LoVo (cell line): ENCODE results near the gene GOLGA6L7.
"Not testable (repeated sequence)": the region's sequence is repeated elsewhere in the genome, so short reads cannot be mapped to it uniquely, and the experiment has no call there.

Experiments used
- DNase-seq: peaks from one replicate; pipeline ENCODE4 v3.0.0-alpha.2; 2016; ENCODE audit warnings: low spot score

GOLGA6L7 gene, protein sequence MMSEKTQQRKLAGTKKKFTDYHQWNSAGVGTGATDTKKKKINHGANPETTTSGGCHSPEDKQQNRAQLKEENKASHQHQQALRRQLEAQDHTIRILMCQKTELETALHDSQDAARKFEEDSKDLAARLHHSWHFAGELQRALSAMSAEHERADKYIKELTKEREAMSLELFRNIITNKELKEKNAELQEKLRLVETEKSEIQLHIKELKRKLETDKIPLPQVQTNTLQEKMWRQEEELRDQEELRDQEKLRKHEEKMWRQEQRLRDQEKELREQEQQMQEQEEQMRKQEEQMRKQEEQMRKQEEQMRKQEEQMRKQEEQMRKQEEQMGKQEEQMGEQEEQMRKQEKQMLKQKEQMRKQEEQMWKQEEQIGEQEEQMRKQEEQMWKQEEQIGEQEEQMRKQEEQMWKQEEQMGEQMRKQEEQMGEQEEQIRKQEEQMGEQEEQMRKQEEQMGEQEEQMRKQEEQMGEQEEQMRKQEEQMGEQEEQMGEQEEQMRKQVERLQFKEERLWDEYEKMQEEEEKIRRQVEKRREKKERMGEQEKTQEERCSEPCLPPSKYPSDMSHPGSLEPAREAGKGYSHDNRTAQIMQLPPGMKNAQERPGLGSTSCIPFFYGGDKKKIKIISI

DNA sequence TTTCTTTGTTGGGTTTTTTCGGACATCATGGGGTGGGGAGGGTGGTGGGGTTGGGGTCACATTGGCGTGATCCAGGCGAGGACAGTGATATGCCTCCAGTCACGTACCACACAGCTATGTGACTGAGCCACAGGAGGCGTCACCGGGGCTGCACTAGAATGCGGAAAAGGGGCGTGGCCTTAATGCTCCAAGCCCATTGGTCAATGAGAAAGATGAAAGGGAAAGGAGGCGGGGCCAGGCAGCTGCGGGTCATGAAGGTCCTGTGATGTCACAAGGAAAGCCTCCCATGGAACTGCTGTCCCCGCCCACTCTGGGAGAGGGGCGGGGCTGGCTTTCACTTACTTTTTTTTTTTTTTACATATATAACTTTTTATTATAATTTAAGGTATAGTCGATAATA lies at the start of gene GOLGA6L7:
Gene GOLGA6L7, minus strand, starts transcription at position 124 of the 400 bp plus-strand sequence. Its CDS starts 95 bp downstream, at position 29.
- not testable (repeated sequence) for DNase-seq

GRCh38 chr15:28897861-28898585 lies 49.6 kb upstream of the GOLGA6L7 start:
- DNase-seq, result no peak

- DNase-seq, result no peak
Measured at GRCh38 chr15:28896951-28897350, 48.5 kb upstream of the GOLGA6L7 start.

DNA sequence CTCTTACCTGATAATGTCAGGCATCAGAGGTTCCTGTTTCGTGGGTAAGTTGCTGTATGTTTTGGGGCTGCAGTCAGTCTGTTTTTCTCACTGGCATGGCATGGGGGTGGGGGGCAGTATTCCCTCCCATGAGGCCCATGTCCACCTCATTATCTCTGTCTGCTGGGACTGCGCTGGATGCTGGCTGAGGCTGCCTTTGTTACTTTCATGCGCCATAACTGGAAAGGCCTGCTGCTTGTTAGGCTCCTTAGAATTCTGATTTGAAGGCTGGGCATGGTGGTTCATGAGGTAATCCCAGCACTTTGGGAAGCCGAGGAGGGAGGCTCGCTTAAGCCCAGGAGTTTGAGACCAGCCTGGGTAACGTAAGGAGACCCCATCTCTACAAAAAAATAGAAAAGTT lies 47.1 kb upstream of the GOLGA6L7 start:
- DNase-seq, result no peak

GRCh38 chr15:28895146-28895545 lies 46.7 kb upstream of the GOLGA6L7 start:
- DNase-seq, result no peak

DNA sequence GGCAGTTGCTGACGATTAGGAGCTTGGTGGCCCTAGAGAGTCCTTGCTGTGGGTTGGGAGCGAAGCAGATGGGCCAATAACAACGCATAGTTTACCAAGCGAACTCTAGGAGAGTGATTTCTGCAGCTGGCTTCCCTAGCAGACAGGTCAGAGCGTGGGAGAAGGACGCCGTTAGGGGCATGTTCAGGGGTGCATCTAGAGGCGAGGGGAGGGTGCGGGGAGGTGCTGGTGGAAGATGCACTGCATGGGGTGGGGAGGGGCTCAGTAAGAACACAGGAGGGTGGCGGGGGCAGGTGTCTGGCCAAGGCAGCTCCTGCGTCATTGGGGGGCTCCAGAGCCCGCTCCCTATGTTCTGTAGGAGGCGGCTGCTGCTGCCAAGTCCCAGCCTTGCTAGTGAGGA lies 46.2 kb upstream of the GOLGA6L7 start:
- DNase-seq, result no peak

DNA sequence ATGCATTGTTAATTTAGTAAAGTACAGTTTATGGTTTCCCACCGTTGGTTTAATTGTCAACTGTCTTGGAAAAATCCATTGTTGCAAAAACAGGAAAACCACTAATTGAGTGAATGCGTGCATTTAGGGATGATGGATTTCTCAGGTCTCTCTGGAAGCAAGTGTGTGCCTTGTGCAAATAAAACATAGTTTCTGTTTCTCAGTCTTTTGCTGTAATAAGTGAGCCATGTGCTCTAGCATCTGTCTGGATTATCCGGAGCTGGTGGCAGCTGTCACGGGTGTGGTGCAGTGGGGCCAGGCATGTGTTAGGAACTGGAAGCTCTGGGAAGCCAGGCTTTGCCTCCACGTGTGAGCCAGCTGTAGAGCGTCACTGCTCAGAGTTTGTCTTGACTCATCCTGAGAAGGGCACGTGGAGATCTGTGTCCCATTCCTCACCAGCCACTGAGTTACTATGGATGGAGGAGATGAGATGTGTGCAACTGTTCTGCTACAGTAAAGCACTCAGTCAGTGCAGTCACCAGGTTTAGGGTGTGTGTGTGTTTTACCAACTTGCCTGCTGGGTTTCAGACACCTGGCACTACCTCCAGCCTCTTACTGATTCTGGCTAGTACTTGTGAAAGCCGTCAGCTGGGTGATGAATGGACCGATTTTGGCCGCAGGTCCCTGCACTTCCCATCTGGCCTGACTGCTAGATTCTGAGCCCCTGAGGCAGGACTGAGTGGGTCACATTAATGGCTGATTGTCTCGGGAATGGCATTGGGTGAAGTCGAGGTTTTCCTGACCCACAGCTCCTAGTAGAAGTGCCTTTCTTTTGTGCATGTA lies 44.6 kb upstream of the GOLGA6L7 start:
- DNase-seq, result no peak

DNA sequence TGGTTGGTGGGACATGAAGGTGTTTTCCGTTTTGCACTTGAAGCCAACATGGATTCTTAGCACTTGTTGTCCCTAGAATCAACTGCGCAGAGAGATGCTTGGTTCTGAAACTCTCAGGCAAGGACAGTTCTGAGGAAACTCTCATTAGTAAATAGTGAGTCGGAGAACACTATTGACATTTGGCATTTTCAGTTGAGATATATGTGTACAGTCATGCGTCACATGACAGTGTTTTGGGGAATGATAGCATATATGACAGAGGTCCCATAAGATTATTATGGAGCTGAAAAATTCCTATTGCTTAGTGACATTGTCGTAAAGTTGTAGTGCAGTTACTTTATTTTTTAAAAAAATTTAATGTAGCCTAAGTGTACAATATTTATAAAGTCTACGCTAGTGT lies 43.1 kb upstream of the GOLGA6L7 start:
- DNase-seq, result no peak

- no peak for DNase-seq
Measured at GRCh38 chr15:28890711-28891495, 42.5 kb upstream of the GOLGA6L7 start.

DNA sequence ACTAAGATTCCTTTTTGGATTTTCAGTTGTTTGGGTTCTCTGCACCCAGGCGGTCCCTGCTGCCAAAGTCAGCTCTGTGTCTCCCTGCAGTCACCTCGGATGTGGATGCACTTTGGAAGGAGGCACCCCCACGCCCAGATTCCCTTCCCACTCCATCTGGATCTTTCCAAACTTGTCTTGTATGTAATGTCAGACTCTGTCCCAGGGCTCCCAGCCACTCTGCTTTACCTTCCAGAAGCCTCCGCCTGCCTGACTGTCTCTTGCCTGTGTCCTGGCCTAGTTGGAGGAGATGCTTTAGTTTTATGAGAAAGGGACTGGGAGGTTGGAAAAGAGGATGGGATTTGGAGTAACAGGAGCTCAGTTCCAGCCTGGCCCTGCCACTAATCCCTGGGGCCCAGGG lies 41.8 kb upstream of the GOLGA6L7 start:
- not testable (repeated sequence) for DNase-seq

DNA sequence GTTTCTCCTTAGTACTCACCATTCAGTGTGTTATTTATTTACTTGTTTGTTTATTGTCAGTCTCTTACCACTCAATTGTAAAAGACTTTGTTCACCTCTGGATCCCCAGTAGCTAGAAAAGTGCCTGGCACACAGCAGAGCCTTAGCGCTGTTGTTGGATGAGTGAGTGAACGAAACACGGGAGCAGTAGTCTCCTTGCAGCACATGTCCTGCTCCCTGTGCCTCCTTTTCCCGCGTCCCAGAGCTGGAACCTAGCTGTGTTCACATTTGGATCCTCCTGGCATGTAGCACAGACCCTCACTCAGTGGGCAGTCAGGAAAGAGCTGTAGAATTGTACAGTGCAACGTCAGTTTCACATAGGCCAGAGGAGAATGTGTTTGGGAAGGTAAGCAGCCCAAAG lies 41.4 kb upstream of the GOLGA6L7 start:
- DNase-seq, result not testable (repeated sequence)

- no peak for DNase-seq
Measured at GRCh38 chr15:28889346-28889745, 40.9 kb upstream of the GOLGA6L7 start.

DNA sequence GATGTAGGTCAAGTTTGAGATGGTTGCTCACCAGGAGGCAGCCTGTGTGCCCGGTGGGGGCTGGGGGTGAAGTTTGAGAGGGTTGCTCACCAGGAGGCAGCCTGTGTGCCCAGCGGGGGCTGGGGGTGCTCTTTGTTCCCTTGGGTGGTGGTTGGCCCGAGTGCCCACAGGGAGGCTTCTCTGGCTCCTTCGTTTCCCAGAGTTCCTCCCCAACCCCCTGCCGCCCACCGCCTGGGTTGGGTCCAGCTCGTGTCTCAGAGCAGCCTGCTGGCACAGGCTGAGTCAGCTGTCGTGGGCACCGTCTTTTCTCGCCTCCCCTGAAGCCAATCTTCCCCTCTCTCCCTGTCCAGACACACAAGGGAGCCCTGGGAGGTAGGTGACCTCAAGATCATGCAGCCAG lies 40.5 kb upstream of the GOLGA6L7 start:
- DNase-seq, result no peak

DNA sequence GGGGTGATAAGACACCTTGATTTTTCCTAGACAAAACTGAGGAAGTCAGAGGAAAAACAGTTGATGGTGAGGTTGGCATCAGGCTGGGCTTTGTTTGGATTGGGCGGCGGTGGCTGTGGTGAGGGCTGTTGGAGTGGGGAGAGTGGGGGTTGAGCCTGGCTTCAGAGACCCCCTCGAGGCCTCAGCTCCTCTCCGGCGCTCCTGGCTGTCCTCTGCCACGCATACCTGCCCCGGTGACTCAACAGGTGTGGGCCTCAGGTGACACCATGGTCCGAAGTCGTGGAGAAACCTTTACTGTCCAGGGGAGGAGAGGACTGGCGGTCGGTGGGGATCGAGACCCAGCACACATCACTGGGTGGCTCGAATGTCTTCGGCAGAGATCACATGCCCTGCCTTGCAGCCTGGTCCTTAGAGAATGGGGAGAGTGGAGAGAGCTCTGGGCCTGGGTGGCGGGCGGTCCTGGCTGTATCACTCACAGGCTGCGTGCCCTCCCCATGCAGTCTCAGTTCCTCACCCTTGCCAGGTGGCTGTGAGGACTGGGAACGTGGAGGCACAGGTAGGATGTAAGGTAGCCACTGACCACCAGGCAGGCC lies 40.0 kb upstream of the GOLGA6L7 start:
- DNase-seq, result no peak

DNA sequence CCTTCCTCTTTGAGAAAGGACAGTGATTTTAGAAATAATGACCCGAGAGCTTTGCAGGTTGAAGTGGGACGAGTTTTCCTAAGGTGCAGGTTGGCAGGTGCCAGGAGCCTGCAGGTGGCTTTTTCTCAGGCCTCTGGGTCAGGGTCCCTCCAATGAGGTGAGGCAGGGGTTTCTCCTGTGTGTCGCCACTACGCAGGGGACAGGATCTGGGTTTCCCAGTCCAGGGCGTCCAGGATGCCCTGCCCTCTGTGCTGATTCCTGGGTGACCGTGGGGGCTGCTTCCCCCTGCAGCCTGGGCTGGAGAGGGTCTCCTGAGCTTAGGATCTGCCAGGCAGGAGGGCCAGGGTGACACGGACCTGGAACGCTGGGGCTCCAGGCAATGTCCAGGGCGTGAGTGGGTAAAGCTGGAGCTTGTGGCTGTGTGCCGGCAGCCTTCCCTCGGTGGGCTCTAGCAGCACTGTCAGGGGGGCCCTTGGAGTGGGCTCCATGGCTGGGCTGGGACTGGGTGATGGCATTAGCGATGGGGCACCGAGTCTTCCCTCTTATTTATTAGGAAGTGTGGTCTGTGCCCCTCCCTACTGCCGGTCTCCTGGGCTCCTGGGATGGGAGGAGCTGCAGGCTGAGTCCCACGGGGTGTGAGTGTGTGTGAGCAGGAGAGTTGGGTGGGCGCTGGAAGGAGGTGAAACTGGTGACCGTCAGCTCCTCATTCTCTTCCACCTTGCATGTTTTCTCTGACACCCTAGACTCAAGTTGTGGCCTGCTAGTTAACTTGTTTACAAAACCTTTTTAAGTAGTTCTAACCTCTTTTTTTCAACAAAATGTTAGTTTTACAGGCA lies 39.1 kb upstream of the GOLGA6L7 start:
- DNase-seq, result no peak

GRCh38 chr15:28886431-28887338 lies 38.2 kb upstream of the GOLGA6L7 start:
- DNase-seq, result no peak

- no peak for DNase-seq
Measured at GRCh38 chr15:28885630-28886430, 37.4 kb upstream of the GOLGA6L7 start, which contains the start of gene APBA2. Gene APBA2 (plus strand): TSS chr15:28885974. CDS start chr15:29053885, 167,911 bp downstream.

- no peak for DNase-seq
Measured at GRCh38 chr15:28885128-28885629, 36.7 kb upstream of the GOLGA6L7 start.
